GM21786 (cell line): ENCODE results near the gene C9orf50.

ENCODE experiments used
- ATAC-seq: cut with Tn5 transposase; IDR thresholded peaks from one replicate; pipeline ENCODE4 v1.9.1; 2021; ENCODE audit not compliant: unreplicated experiment

The C9orf50 gene

GRCh38 chr9:129612123-129612522 is 8.8 kb downstream of the C9orf50 start:
- ATAC-seq, result no peak

- ATAC-seq, result no peak
Observed at GRCh38 chr9:129611307-129611800, 9.5 kb downstream of the C9orf50 start.

- no peak for ATAC-seq
Observed at GRCh38 chr9:129610473-129611306, 10.2 kb downstream of the C9orf50 start.

GRCh38 chr9:129610213-129610472 is 10.8 kb downstream of the C9orf50 start:
- no peak for ATAC-seq

- ATAC-seq, result no peak
Observed at GRCh38 chr9:129609486-129610212, 11.3 kb downstream of the C9orf50 start.

- ATAC-seq, result no peak
Observed at GRCh38 chr9:129608561-129609481, 12.1 kb downstream of the C9orf50 start.

GRCh38 chr9:129607027-129607387 is 13.9 kb downstream of the C9orf50 start:
- no peak for ATAC-seq

- no peak for ATAC-seq
Observed at GRCh38 chr9:129606161-129607026, 14.5 kb downstream of the C9orf50 start.

GRCh38 chr9:129604766-129605163 is 16.1 kb downstream of the C9orf50 start:
- no peak for ATAC-seq

GRCh38 chr9:129604056-129604765 is 16.7 kb downstream of the C9orf50 start:
- no peak for ATAC-seq

- ATAC-seq, result no peak
Observed at GRCh38 chr9:129602598-129603415, 18.1 kb downstream of the C9orf50 start.

GRCh38 chr9:129601082-129601674 is 19.7 kb downstream of the C9orf50 start:
- ATAC-seq, result no peak

GRCh38 chr9:129598089-129598596 is 22.8 kb downstream of the C9orf50 start:
- no peak for ATAC-seq

GRCh38 chr9:129597355-129598088 is 23.4 kb downstream of the C9orf50 start:
- peak; percentile 58 for ATAC-seq

- no peak for ATAC-seq
Observed at GRCh38 chr9:129596541-129597331, 24.2 kb downstream of the C9orf50 start.

- ATAC-seq, result no peak
Observed at GRCh38 chr9:129595903-129596540, 24.9 kb downstream of the C9orf50 start.
